ENCODE measurements around the gene AHCYL2. TPM values are rescaled to one million over a fixed set of nuclear protein-coding genes. Genes with fewer than 3 reads are reported as not detected.
A peak's percentile ranks its signal among the peaks of the same experiment; 100 is the strongest.

AHCYL2 gene
- total RNA-seq, 1 donor from 2014 or later, result 14.7 TPM

GRCh38 chr7:129375141-129375938 is 150.5 kb downstream of the AHCYL2 start:
- no peak overlapping the region for H2AFZ ChIP-seq (ENCODE audit: low read depth, low read length)
- Mint-ChIP-seq H3K4me1 (ENCODE audit: low read depth, unreplicated experiment) (no peaks in the 10 kb centered on the region), H3K4me3 (ENCODE audit: unreplicated experiment) (no peak overlapping the region), H3K9me3 (ENCODE audit: unreplicated experiment) (no peaks in the 10 kb centered on the region), H3K27me3 (ENCODE audit: low read depth, unreplicated experiment) (no peaks in the 10 kb centered on the region), H3K36me3 (ENCODE audit: low read depth, unreplicated experiment) (no peaks in the 10 kb centered on the region), H3K27ac (ENCODE audit: unreplicated experiment) (no peak overlapping the region)
- H4K20me1 ChIP-seq (ENCODE audit: insufficient read depth, low read length), result no peaks in the 10 kb centered on the region
- no peaks in the 10 kb centered on the region for H3K9me3 ChIP-seq (ENCODE audit: insufficient read depth, low read depth, low read length)
- no peak overlapping the region for H3K27ac ChIP-seq (ENCODE audit: low read depth, low read length)
- no peak overlapping the region for H3K4me2 ChIP-seq (ENCODE audit: low read length)
- no peak for FAIRE-seq
- no peak for DNase-seq (ENCODE audit: low read depth)
- no peak overlapping the region for H3K9ac ChIP-seq (ENCODE audit: low read length)
- no peaks in the 10 kb centered on the region for H3K36me3 ChIP-seq (ENCODE audit: insufficient read depth, low read length)
- no peaks in the 10 kb centered on the region for H3K79me2 ChIP-seq (ENCODE audit: insufficient read depth, low read length)
- H3K27me3 ChIP-seq (ENCODE audit: insufficient read depth, low read length), result no peaks in the 10 kb centered on the region
- no peak overlapping the region for H3K4me3 ChIP-seq (ENCODE audit: insufficient read depth, low read depth, low read length)
- TF ChIP-seq CTCF (IDR thresholded peaks at IDR 0.05; ENCODE audit: insufficient read depth, low read depth, low read length), result no peak
- no peak for TF ChIP-seq EZH2 (IDR thresholded peaks at IDR 0.05; ENCODE audit: insufficient read depth, low read length)
- H3K4me1 ChIP-seq (ENCODE audit: insufficient read depth, low read length), result no peaks in the 10 kb centered on the region

GRCh38 chr7:129376076-129376777 is 151.4 kb downstream of the AHCYL2 start:
- peak; percentile 7 for DNase-seq (ENCODE audit: low read depth)
- Histone ChIP-seq H3K9ac (ENCODE audit: low read length) (no peak overlapping the region), H3K4me2 (ENCODE audit: low read length) (no peak overlapping the region), H3K27me3 (ENCODE audit: insufficient read depth, low read length) (no peaks in the 10 kb centered on the region), H3K9me3 (ENCODE audit: insufficient read depth, low read depth, low read length) (no peaks in the 10 kb centered on the region), H3K4me1 (ENCODE audit: insufficient read depth, low read length) (no peaks in the 10 kb centered on the region), H3K4me3 (ENCODE audit: insufficient read depth, low read depth, low read length) (no peak overlapping the region), H4K20me1 (ENCODE audit: insufficient read depth, low read length) (no peaks in the 10 kb centered on the region), H3K79me2 (ENCODE audit: insufficient read depth, low read length) (no peaks in the 10 kb centered on the region), H3K36me3 (ENCODE audit: insufficient read depth, low read length) (no peaks in the 10 kb centered on the region), H2AFZ (ENCODE audit: low read depth, low read length) (no peak overlapping the region), H3K27ac (ENCODE audit: low read depth, low read length) (no peak overlapping the region)
- Mint-ChIP-seq H3K4me3 (ENCODE audit: unreplicated experiment) (no peak overlapping the region), H3K36me3 (ENCODE audit: low read depth, unreplicated experiment) (no peaks in the 10 kb centered on the region), H3K9me3 (ENCODE audit: unreplicated experiment) (no peaks in the 10 kb centered on the region), H3K27me3 (ENCODE audit: low read depth, unreplicated experiment) (no peaks in the 10 kb centered on the region), H3K27ac (ENCODE audit: unreplicated experiment) (no peak overlapping the region), H3K4me1 (ENCODE audit: low read depth, unreplicated experiment) (no peaks in the 10 kb centered on the region)
- TF ChIP-seq CTCF (IDR thresholded peaks at IDR 0.05; ENCODE audit: insufficient read depth, low read depth, low read length), result peak; percentile 49
- TF ChIP-seq EZH2 (IDR thresholded peaks at IDR 0.05; ENCODE audit: insufficient read depth, low read length), result no peak
- FAIRE-seq, result no peak

All from astrocyte (in vitro differentiated cells and primary cell).